ENCODE measurements around the gene PRKCQ.

Gene PRKCQ

GRCh38 chr10:6595499-6595898 lies 15.4 kb upstream of the PRKCQ start:
- TF ChIP-seq POLR2A (IDR thresholded peaks at IDR 0.05; ENCODE audit: extremely low read depth, insufficient read length), result no peak
- TF ChIP-seq MYC (IDR thresholded peaks at IDR 0.05; ENCODE audit: low read depth, low read length), result no peak
- TF ChIP-seq, protein P1, sequence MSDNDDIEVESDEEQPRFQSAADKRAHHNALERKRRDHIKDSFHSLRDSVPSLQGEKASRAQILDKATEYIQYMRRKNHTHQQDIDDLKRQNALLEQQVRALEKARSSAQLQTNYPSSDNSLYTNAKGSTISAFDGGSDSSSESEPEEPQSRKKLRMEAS (IDR thresholded peaks at IDR 0.05; ENCODE audit: low read depth, low read length), result no peak
- TF ChIP-seq, protein P2, sequence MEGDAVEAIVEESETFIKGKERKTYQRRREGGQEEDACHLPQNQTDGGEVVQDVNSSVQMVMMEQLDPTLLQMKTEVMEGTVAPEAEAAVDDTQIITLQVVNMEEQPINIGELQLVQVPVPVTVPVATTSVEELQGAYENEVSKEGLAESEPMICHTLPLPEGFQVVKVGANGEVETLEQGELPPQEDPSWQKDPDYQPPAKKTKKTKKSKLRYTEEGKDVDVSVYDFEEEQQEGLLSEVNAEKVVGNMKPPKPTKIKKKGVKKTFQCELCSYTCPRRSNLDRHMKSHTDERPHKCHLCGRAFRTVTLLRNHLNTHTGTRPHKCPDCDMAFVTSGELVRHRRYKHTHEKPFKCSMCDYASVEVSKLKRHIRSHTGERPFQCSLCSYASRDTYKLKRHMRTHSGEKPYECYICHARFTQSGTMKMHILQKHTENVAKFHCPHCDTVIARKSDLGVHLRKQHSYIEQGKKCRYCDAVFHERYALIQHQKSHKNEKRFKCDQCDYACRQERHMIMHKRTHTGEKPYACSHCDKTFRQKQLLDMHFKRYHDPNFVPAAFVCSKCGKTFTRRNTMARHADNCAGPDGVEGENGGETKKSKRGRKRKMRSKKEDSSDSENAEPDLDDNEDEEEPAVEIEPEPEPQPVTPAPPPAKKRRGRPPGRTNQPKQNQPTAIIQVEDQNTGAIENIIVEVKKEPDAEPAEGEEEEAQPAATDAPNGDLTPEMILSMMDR (IDR thresholded peaks at IDR 0.05; ENCODE audit: low read depth, low read length), result no peak
- DNase-seq (ENCODE audit: low read depth), result no peak
- H3K4me3 ChIP-seq (ENCODE audit: low read depth, low read length), result no peak overlapping the region

- DNase-seq (ENCODE audit: low read depth), result no peak
- no peak overlapping the region for H3K4me3 ChIP-seq (ENCODE audit: low read depth, low read length)
- TF ChIP-seq, protein P1 (IDR thresholded peaks at IDR 0.05; ENCODE audit: low read depth, low read length), result no peak
- TF ChIP-seq POLR2A (IDR thresholded peaks at IDR 0.05; ENCODE audit: extremely low read depth, insufficient read length), result no peak
- TF ChIP-seq, protein P2 (IDR thresholded peaks at IDR 0.05; ENCODE audit: low read depth, low read length), result no peak
- no peak for TF ChIP-seq MYC (IDR thresholded peaks at IDR 0.05; ENCODE audit: low read depth, low read length)
Observed at GRCh38 chr10:6593241-6593671, 13.2 kb upstream of the PRKCQ start.

DNA sequence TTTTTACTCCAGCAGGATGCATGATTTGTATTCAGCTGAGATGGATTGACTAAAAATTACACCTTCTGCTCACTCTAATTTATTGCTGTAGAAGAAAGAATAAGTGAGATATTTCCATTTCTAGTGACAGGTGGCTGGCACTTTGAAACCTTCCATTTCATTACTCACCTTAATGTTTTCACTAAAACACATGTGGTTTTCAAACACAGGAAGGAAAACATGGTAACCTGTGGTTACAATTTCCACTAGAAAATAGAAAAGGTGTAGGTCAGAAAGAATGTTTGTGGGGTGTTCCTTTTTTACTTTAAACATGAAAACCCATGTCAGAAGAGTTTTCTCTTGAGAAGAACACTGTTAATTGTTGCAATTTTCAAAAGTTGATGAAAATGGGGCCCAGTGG lies 12.0 kb upstream of the PRKCQ start:
- DNase-seq (ENCODE audit: low read depth), result no peak
- TF ChIP-seq POLR2A (IDR thresholded peaks at IDR 0.05; ENCODE audit: extremely low read depth, insufficient read length) (no peak), MYC (IDR thresholded peaks at IDR 0.05; ENCODE audit: low read depth, low read length) (no peak)
- TF ChIP-seq, protein P2 (IDR thresholded peaks at IDR 0.05; ENCODE audit: low read depth, low read length), result no peak
- TF ChIP-seq, protein P1 (IDR thresholded peaks at IDR 0.05; ENCODE audit: low read depth, low read length), result no peak
- H3K4me3 ChIP-seq (ENCODE audit: low read depth, low read length), result no peak overlapping the region

DNA sequence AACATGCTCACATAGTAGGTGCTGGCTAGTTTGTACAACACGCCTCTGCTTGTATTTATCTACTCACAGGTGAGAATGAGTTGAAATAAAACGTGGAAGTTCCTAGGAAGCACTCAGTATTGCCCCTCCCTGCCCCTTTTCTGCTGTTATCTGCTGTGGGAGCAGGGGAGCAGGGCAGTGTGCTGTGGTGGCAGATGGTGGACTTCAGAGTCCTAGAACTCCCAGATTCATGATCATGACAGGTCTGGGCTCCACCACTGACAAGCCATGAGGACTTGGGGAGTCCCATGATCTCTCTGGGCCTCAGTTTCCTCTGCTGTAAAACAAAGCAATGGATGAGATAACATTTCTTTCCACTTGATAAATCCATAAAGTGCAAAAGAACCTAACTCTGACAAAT lies 11.6 kb upstream of the PRKCQ start:
- no peak for DNase-seq (ENCODE audit: low read depth)
- TF ChIP-seq, protein P2 (IDR thresholded peaks at IDR 0.05; ENCODE audit: low read depth, low read length), result no peak
- TF ChIP-seq POLR2A (IDR thresholded peaks at IDR 0.05; ENCODE audit: extremely low read depth, insufficient read length) (no peak), MYC (IDR thresholded peaks at IDR 0.05; ENCODE audit: low read depth, low read length) (no peak)
- TF ChIP-seq, protein P1 (IDR thresholded peaks at IDR 0.05; ENCODE audit: low read depth, low read length), result no peak
- H3K4me3 ChIP-seq (ENCODE audit: low read depth, low read length), result no peak overlapping the region

GRCh38 chr10:6590100-6590499 lies 10.0 kb upstream of the PRKCQ start:
- H3K4me3 ChIP-seq (ENCODE audit: low read depth, low read length), result no peak overlapping the region
- DNase-seq (ENCODE audit: low read depth), result no peak
- TF ChIP-seq, protein P1 (IDR thresholded peaks at IDR 0.05; ENCODE audit: low read depth, low read length), result no peak
- TF ChIP-seq MYC (IDR thresholded peaks at IDR 0.05; ENCODE audit: low read depth, low read length), result no peak
- TF ChIP-seq, protein P2 (IDR thresholded peaks at IDR 0.05; ENCODE audit: low read depth, low read length), result no peak
- TF ChIP-seq POLR2A (IDR thresholded peaks at IDR 0.05; ENCODE audit: extremely low read depth, insufficient read length), result no peak
